Measurements from ENCODE around the gene C12orf56.

The C12orf56 gene, protein sequence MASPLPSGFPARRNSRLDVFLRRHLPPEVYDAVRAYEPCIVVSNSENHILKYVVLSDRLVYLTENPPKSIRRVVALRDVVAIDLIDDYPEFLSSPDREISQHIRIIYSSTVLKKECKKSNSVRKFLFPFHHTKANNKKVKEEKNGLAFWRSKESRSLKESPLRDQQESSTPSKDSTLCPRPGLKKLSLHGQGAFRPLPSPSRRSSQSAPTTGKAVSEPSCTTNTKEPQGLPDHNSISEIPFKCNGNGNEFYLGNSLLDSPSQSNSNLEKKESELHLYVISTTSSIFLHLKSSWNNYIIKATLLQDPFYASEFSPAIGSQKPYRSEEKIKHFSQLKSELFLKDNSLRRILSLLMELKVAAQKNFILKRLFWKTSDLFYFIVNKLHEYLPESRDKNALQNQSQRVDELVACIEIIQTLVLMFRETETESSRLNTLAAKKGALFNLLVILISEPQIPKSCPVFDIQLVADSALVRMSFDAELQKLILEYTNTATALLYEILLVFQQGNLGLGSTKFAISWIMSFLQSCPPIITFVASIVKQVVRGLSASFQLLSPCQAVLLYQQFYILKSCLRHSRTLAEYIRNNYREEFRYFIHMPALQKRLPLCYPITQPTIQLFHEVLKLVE

DNA sequence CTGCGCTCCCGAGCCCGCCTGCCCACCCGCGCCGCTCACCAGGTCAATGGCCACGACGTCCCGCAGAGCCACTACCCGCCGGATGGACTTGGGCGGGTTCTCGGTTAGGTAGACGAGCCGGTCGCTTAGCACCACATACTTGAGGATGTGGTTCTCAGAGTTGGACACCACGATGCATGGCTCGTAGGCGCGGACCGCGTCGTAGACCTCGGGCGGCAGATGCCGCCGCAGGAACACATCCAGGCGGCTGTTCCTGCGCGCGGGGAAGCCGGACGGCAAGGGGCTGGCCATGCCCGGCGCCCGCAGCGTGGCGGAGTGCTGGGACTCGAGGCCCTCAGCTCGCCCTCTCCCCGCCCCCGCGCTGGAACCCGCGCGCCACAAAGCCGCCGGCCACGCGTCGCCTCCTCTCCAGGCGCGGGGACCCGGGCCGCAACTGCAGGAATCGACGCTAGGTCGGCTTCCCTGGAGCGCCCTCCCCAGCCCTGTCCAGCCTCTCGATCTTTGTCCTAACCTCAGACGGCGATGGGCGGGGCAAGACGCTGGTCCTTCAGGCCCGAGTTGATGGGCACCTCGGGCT lies at the start of gene C12orf56:
Gene C12orf56 (minus strand): TSS at position 484 of the 577 bp plus-strand sequence. CDS start 193 bp downstream, at position 291.
- Histone ChIP-seq H3K9me3 (ENCODE audit: control insufficient read depth, insufficient read depth, low read length) (no peaks in the 10 kb centered on the region), H3K27me3 (ENCODE audit: control insufficient read depth, insufficient read depth, low read length) (no peaks in the 10 kb centered on the region), H3K27ac (ENCODE audit: low read length) (no peak within 1 kb of the TSS), H3K36me3 (ENCODE audit: control insufficient read depth, insufficient read depth, low read length) (no peaks in the 10 kb centered on the region; the same call in 1 of the 2 replicates), H3K4me3 (ENCODE audit: low read length) (peak within 1 kb of the TSS; percentile 53; the same call in 1 of the 2 replicates), H3K4me1 (ENCODE audit: control insufficient read depth, insufficient read depth, low read length) (no peaks in the 10 kb centered on the region)
- no peak for DNase-seq (ENCODE audit: low read depth, low spot score)
- WGBS (ENCODE audit: insufficient coverage, insufficient read length) = no CpG with 5 or more reads among the region's 66 CpGs

GRCh38 chr12:64440100-64440499 lies 49.5 kb upstream of the C12orf56 start:
- no peaks in the 10 kb centered on the region for H3K27me3 ChIP-seq (ENCODE audit: control insufficient read depth, insufficient read depth, low read length)
- peaks cover 20% of the 10 kb centered on the region; the same call in 1 of the 2 replicates for H3K36me3 ChIP-seq (ENCODE audit: control insufficient read depth, insufficient read depth, low read length)
- H3K4me1 ChIP-seq (ENCODE audit: control insufficient read depth, insufficient read depth, low read length) = no peaks in the 10 kb centered on the region
- H3K27ac ChIP-seq (ENCODE audit: low read length) = no peak overlapping the region
- no peak overlapping the region for H3K4me3 ChIP-seq (ENCODE audit: low read length)
- WGBS (ENCODE audit: insufficient coverage, insufficient read length) = no CpG with 5 or more reads among the region's 1 CpG
- H3K9me3 ChIP-seq (ENCODE audit: control insufficient read depth, insufficient read depth, low read length) = no peaks in the 10 kb centered on the region
- DNase-seq (ENCODE audit: low read depth, low spot score) = no peak

DNA sequence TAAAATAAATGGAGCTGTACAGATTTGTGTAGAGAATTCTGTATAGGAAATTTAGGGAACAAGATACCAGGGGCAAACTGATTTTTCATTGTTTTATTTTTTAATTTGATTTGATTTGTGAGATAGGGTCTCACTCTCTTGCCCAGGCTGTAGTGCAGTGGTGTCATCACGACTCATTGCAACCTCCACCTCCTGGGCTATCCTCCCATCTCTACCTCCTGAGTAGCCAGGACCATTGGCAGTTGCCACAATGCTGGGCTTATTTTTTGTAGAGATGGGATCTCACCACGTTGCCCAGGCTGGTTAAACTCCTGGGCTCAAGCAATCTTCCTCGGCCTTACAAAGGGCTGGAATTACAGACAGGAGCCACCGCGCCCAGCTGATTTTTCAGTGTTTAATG lies 43.4 kb upstream of the C12orf56 start:
- Histone ChIP-seq H3K4me1 (ENCODE audit: control insufficient read depth, insufficient read depth, low read length) (no peaks in the 10 kb centered on the region), H3K27me3 (ENCODE audit: control insufficient read depth, insufficient read depth, low read length) (no peaks in the 10 kb centered on the region), H3K27ac (ENCODE audit: low read length) (no peak overlapping the region), H3K4me3 (ENCODE audit: low read length) (no peak overlapping the region), H3K36me3 (ENCODE audit: control insufficient read depth, insufficient read depth, low read length) (peaks cover 28% of the 10 kb centered on the region; the same call in 1 of the 2 replicates), H3K9me3 (ENCODE audit: control insufficient read depth, insufficient read depth, low read length) (no peaks in the 10 kb centered on the region)
- DNase-seq (ENCODE audit: low read depth, low spot score) = no peak
- WGBS (ENCODE audit: insufficient coverage, insufficient read length) = no CpG with 5 or more reads among the region's 5 CpGs

GRCh38 chr12:64431791-64432190 lies 41.2 kb upstream of the C12orf56 start:
- Histone ChIP-seq H3K27ac (ENCODE audit: low read length) (no peak overlapping the region), H3K27me3 (ENCODE audit: control insufficient read depth, insufficient read depth, low read length) (no peaks in the 10 kb centered on the region), H3K9me3 (ENCODE audit: control insufficient read depth, insufficient read depth, low read length) (no peaks in the 10 kb centered on the region), H3K4me3 (ENCODE audit: low read length) (no peak overlapping the region), H3K4me1 (ENCODE audit: control insufficient read depth, insufficient read depth, low read length) (no peaks in the 10 kb centered on the region), H3K36me3 (ENCODE audit: control insufficient read depth, insufficient read depth, low read length) (peaks cover 30% of the 10 kb centered on the region)
- DNase-seq (ENCODE audit: low read depth, low spot score) = no peak
- no CpG with 5 or more reads among the region's 4 CpGs for WGBS (ENCODE audit: insufficient coverage, insufficient read length)

GRCh38 chr12:64430886-64431285 lies 40.3 kb upstream of the C12orf56 start:
- no CpG with 5 or more reads among the region's 2 CpGs for WGBS (ENCODE audit: insufficient coverage, insufficient read length)
- H3K36me3 ChIP-seq (ENCODE audit: control insufficient read depth, insufficient read depth, low read length) = peaks cover 27% of the 10 kb centered on the region

GRCh38 chr12:64428956-64429355 lies 38.4 kb upstream of the C12orf56 start:
- H3K4me1 ChIP-seq (ENCODE audit: control insufficient read depth, insufficient read depth, low read length) = no peaks in the 10 kb centered on the region
- H3K27me3 ChIP-seq (ENCODE audit: control insufficient read depth, insufficient read depth, low read length) = no peaks in the 10 kb centered on the region
- WGBS (ENCODE audit: insufficient coverage, insufficient read length) = no CpG with 5 or more reads among the region's 4 CpGs
- no peak for DNase-seq (ENCODE audit: low read depth, low spot score)
- no peaks in the 10 kb centered on the region for H3K9me3 ChIP-seq (ENCODE audit: control insufficient read depth, insufficient read depth, low read length)
- H3K27ac ChIP-seq (ENCODE audit: low read length) = no peak overlapping the region
- H3K4me3 ChIP-seq (ENCODE audit: low read length) = no peak overlapping the region
- peaks cover 29% of the 10 kb centered on the region for H3K36me3 ChIP-seq (ENCODE audit: control insufficient read depth, insufficient read depth, low read length)

More at GRCh38 chr12:64430886-64431285, 40.3 kb upstream of the C12orf56 start:
- Histone ChIP-seq H3K9me3 (ENCODE audit: control insufficient read depth, insufficient read depth, low read length) (no peaks in the 10 kb centered on the region), H3K27ac (ENCODE audit: low read length) (no peak overlapping the region), H3K4me1 (ENCODE audit: control insufficient read depth, insufficient read depth, low read length) (no peaks in the 10 kb centered on the region), H3K4me3 (ENCODE audit: low read length) (no peak overlapping the region), H3K27me3 (ENCODE audit: control insufficient read depth, insufficient read depth, low read length) (no peaks in the 10 kb centered on the region)
- no peak for DNase-seq (ENCODE audit: low read depth, low spot score)

DNA sequence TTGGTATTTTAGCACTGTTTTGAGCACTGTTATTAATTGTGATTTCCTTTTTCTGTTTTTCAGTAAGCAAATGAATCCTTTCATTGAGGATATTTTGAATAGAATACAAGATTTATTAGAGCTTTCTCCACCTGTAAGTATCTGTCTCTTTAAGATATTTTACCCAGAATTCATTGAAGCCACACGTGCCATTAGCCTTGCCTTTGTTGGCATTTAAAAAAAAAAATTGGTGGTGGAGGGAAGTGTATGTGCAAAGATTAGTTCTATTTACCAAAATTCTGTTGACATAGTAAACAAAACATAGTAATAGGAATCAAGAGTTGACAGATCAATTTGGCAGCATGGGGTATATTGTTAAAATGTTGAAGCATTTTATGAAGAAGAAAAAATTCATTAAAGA lies 37.4 kb upstream of the C12orf56 start:
- H3K4me1 ChIP-seq (ENCODE audit: control insufficient read depth, insufficient read depth, low read length) = no peaks in the 10 kb centered on the region
- no peaks in the 10 kb centered on the region for H3K27me3 ChIP-seq (ENCODE audit: control insufficient read depth, insufficient read depth, low read length)
- H3K9me3 ChIP-seq (ENCODE audit: control insufficient read depth, insufficient read depth, low read length) = no peaks in the 10 kb centered on the region
- DNase-seq (ENCODE audit: low read depth, low spot score) = no peak
- no peak overlapping the region for H3K27ac ChIP-seq (ENCODE audit: low read length)
- no CpG with 5 or more reads among the region's 1 CpG for WGBS (ENCODE audit: insufficient coverage, insufficient read length)
- H3K36me3 ChIP-seq (ENCODE audit: control insufficient read depth, insufficient read depth, low read length) = peaks cover 33% of the 10 kb centered on the region
- H3K4me3 ChIP-seq (ENCODE audit: low read length) = no peak overlapping the region

DNA sequence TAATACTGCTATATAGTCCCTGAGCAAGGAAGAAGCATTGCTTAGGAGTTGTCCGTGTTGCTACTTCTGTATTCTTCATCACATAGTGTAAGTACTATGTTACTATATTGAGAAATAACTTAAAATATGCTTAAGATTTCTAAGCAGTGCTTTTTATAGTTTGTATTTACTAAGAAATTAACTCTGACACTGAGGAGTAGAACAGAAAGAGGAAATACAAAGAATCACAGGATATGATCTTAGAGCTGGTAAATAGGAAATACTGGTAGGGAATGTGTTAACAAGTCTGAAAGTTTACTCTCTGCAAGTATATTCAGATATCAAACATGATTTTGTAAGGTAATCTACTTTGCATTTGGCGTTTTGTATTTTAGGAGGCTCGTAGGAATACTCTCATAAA lies 29.1 kb upstream of the C12orf56 start:
- H3K27me3 ChIP-seq (ENCODE audit: control insufficient read depth, insufficient read depth, low read length) = no peaks in the 10 kb centered on the region
- no peak for DNase-seq (ENCODE audit: low read depth, low spot score)
- H3K27ac ChIP-seq (ENCODE audit: low read length) = no peak overlapping the region
- peaks cover 11% of the 10 kb centered on the region; the same call in 1 of the 2 replicates for H3K36me3 ChIP-seq (ENCODE audit: control insufficient read depth, insufficient read depth, low read length)
- H3K9me3 ChIP-seq (ENCODE audit: control insufficient read depth, insufficient read depth, low read length) = no peaks in the 10 kb centered on the region
- no peaks in the 10 kb centered on the region for H3K4me1 ChIP-seq (ENCODE audit: control insufficient read depth, insufficient read depth, low read length)
- H3K4me3 ChIP-seq (ENCODE audit: low read length) = no peak overlapping the region
- no CpG with 5 or more reads among the region's 3 CpGs for WGBS (ENCODE audit: insufficient coverage, insufficient read length)

GRCh38 chr12:64418209-64418608 lies 27.7 kb upstream of the C12orf56 start:
- H3K27ac ChIP-seq (ENCODE audit: low read length) = no peak overlapping the region
- H3K36me3 ChIP-seq (ENCODE audit: control insufficient read depth, insufficient read depth, low read length) = peaks cover 4% of the 10 kb centered on the region; the same call in 1 of the 2 replicates
- H3K27me3 ChIP-seq (ENCODE audit: control insufficient read depth, insufficient read depth, low read length) = no peaks in the 10 kb centered on the region
- no peak for DNase-seq (ENCODE audit: low read depth, low spot score)
- H3K9me3 ChIP-seq (ENCODE audit: control insufficient read depth, insufficient read depth, low read length) = no peaks in the 10 kb centered on the region
- no peaks in the 10 kb centered on the region for H3K4me1 ChIP-seq (ENCODE audit: control insufficient read depth, insufficient read depth, low read length)
- H3K4me3 ChIP-seq (ENCODE audit: low read length) = no peak overlapping the region

DNA sequence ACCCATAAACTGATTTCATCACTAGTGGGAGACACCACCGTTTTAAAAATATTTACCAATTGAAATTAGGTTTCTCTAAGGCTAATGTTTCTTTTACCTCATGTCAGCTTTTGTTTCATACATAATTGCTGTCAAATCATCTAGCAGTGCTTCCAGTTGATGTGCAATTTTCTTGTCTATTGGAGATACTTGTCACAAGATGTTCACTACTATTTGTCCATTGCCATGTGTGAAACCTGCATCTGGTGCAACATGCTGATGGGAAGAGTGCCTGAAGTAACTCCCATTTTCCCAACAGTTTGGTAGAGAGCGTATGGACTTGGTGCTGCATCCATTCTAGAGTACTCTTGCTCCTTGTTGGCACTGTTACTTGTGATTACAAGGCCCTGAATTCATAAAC lies 23.3 kb upstream of the C12orf56 start:
- no CpG with 5 or more reads among the region's 2 CpGs for WGBS (ENCODE audit: insufficient coverage, insufficient read length)

More for the DNA sequence above, 23.3 kb upstream of the C12orf56 start:
- Histone ChIP-seq H3K4me1 (ENCODE audit: control insufficient read depth, insufficient read depth, low read length) (no peaks in the 10 kb centered on the region; the same call in 1 of the 2 replicates), H3K4me3 (ENCODE audit: low read length) (no peak overlapping the region), H3K9me3 (ENCODE audit: control insufficient read depth, insufficient read depth, low read length) (no peaks in the 10 kb centered on the region), H3K36me3 (ENCODE audit: control insufficient read depth, insufficient read depth, low read length) (peaks cover 15% of the 10 kb centered on the region; the same call in 1 of the 2 replicates), H3K27me3 (ENCODE audit: control insufficient read depth, insufficient read depth, low read length) (no peaks in the 10 kb centered on the region), H3K27ac (ENCODE audit: low read length) (no peak overlapping the region)
- no peak for DNase-seq (ENCODE audit: low read depth, low spot score)

Data from iPS DF 6.9 (cell line).